NCI-H128 (cell line): ENCODE data around the gene PLD2.
"Not testable (repeated sequence)": the region's sequence is repeated elsewhere in the genome, so short reads cannot be mapped to it uniquely, and the experiment has no call there.

Source experiments
- DNase-seq: peaks from one replicate; lab custom pipeline; 2025; ENCODE audit not compliant: unreplicated experiment; lab: John Stamatoyannopoulos, UW

PLD2 gene

GRCh38 chr17:4789951-4790704 is 16.8 kb upstream of the PLD2 start:
- DNase-seq: peak; percentile 26

GRCh38 chr17:4790705-4791088 is 16.3 kb upstream of the PLD2 start:
- no peak for DNase-seq

DNA sequence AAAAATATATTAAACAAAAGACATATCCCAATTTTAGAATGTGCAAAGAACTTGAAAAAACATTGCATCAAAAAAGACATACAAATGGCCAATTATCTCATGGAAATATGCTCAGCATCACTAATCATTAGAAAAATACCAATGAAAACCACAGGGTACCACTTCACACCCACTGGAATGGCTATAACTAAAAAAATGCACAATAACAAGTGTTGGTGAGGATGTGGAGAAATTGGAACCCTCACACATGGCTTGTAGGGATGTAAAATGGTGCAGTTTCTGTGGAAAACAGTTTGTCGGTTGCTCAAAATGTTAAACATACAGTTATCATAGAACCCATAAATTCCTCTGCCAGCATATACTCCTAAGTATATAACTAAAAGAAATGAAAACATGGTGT is 11.8 kb upstream of the PLD2 start:
- no peak for DNase-seq

DNA sequence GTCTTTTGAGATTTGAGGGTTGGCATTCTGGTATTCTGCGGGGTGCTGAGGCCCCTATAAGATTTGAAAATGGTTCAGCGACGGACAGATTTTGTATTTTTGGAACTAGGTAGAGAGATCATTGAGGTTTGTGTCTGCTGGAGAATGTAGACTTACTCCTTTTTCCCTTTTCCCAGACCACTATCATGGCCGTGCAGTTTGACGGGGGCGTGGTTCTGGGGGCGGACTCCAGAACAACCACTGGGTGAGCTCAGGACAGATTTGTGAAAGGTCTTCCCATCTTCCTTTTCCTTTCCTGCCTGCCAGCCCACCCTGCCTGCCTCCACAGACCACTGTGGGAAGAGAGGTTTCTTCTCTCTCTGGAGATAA is 10.4 kb upstream of the PLD2 start:
- no peak for DNase-seq

- DNase-seq: no peak
Observed at GRCh38 chr17:4800462-4801196, 6.3 kb upstream of the PLD2 start.

DNA sequence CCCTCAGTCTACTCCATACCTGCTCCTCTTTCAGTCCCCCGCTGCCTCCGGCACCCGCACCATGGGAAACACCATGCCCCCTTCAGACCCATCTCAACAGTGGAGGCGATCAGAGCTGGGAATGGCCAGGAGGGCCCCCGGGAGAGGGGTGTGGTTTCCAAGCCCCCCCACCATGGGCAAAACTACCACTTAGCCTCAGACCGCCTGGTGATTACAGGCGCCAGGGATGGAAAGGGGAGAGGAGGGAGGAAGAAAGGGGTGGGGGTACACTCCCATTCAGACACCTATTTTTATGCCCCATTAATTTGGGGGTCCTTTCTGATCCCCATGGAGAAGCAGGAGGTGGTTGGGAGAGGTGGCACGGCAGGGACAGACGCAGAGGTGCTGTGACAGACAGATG is 4.7 kb upstream of the PLD2 start, which contains the start of gene C17orf114:
Gene C17orf114, minus strand, starts transcription at position 101 of the 400 bp plus-strand sequence.
- DNase-seq: no peak

DNA sequence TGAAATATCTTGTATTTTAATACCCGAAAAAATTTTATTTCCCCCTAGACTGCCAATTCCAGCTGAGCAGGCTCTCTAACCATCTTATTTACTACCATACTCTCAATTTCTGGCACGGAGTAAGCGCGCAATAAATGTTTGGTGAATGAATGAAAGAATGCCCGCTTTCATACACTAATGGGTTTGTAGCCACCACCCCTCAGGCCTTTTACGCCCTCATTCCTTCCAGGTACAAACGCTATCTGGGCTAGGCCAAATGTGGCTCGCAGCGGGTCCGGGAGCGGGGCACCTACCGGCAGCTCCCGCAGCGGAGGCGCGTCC is 536 bp upstream of the PLD2 start:
- DNase-seq: no peak

GRCh38 chr17:4807605-4808377 is 839 bp downstream of the PLD2 start:
- DNase-seq: no peak

DNA sequence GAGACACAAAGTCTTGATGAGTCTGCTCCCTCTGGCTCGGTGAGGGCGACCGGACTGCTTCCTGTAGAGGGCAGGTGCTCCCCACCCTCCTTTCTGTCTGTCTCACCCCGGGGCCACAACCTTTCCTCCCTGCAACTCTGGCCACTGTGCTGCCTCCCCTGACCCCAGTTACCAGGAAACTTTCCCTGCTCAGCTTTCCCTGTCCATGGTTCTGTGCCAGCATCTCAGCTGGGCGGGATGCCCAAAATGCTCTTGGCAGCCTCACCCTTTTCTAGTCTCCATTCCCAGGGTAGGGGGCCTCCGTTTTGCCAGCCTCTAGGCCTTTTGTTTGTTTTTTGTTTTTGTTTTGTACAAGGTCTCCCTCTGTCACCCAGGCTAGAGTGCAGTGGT is 1.4 kb downstream of the PLD2 start:
- no peak for DNase-seq

GRCh38 chr17:4810696-4811290 is 3.8 kb downstream of the PLD2 start:
- DNase-seq: no peak

DNA sequence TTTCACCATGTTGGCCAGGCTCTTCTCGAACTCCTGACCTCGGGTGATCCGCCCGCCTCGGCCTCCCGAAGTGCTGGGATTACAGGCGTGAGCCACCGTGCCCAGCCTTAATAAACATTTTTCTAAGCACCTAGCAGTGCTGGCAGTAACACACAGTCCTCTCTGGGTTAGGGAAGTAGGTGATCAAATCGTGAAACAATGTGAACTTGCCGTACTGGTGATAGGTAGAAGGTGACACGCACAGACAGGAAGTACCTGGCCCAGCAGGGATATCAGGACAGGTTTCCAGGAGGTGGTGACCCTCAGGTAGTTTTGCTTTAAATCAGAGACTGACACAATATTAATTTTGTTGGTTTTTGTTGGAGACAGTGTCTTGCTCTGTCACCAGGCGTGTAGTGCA is 4.5 kb downstream of the PLD2 start:
- DNase-seq: no peak

- no peak for DNase-seq
Observed at GRCh38 chr17:4812690-4813089, 5.7 kb downstream of the PLD2 start.

GRCh38 chr17:4815043-4815675 is 8.2 kb downstream of the PLD2 start:
- DNase-seq: no peak

- DNase-seq: no peak
Observed at GRCh38 chr17:4816826-4817225, 9.9 kb downstream of the PLD2 start.

DNA sequence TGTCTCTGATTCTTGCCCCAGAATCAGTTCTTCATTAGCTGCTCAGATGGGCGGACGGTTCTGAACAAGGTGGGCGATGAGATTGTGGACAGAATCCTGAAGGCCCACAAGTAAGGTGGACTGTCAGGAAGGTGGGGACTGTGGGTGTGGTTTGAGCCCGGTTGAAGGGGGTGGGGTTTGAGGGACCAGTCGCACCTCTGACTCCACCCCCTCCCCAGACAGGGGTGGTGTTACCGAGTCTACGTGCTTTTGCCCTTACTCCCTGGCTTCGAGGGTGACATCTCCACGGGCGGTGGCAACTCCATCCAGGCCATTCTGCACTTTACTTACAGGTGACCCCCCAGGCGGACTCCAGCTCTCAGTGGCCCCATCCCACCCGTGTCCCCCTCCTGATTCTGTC is 11.3 kb downstream of the PLD2 start:
- DNase-seq: no peak

- no peak for DNase-seq
Observed at GRCh38 chr17:4822835-4823234, 15.9 kb downstream of the PLD2 start.

DNA sequence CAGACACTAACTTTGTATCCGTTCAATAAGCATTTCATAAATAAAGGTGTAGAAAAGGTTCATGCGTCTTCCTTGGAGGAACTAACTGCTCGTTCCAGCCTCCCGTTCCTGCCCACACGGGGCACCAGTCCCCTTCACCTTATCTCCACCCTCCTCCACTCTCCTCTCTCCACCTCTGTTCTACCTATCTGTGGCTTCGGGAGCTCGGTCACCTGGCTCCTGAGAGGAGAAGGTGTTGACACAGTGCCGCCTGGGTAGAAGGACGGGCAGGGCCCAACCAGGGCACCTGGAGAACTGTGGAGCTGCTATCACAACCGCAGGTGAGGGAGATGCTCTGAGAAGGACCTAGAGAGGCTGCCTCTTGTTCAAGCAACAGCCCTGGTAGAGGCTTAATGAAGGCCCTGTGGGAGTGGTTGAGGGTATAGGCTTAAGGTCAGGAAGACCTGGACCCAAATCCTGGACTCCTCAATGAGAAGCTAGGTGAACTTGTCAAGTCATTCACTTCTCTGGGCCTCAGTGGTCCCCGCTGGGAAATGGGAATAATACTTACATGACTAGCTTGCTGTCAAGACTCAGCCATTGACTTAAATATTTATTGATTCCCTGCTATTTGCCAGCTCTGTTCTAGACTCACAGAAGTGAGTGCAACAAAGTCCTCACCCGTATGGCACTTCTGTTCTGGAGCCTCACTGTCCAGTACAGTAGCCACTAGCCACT is 16.6 kb downstream of the PLD2 start:
- no peak for DNase-seq

DNA sequence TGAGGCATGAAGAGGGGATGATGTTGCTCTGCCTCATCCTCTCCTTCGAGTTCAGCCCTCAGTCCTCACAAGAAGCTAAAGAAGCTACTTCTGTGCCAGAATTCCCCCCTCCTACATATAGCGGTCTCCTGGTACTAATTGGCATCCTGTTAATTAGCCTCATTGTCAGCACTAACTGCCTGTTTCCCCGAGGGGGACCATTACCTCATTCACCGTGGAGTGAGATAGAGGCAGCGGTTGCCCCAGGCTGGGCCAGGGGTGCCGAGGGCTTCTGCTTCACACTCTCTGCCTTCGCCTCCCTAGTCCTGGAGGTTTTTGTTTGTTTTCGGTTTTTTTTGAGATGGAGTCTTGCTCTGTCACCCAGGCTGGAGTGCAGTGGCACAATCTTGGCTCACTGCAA is 20.4 kb downstream of the PLD2 start:
- DNase-seq: no peak

DNA sequence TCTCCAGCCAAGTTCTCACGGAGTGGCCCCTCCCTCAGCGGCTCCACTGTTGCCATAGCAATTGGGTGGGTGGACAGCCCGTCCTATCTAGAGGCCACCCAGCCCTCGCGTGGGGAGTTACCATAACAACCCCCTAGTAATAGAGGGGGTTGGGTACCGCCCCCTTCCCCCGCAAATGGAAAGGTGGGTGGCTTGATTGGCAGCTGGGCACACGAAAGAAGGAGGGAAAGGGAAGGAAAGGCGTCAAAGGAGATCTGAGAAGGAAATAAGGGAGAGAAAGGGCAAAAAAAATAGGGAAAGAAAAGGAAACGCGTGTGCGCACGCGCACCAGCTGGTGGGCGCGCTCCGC is 25.9 kb downstream of the PLD2 start:
- not testable (repeated sequence) for DNase-seq

GRCh38 chr17:4833178-4833940 is 26.4 kb downstream of the PLD2 start, which contains the start of gene MINK1:
Gene MINK1 (plus strand): TSS chr17:4833340. CDS start chr17:4833584, 244 bp downstream.
- peak; percentile 79 for DNase-seq
